Panc1 (cell line): ENCODE measurements around the gene PITX1. TPM values are rescaled to one million over a fixed set of nuclear protein-coding genes. Genes with fewer than 3 reads are reported as not detected.

Experiments used
- ATAC-seq: fragments of 200-7000 bp; cut with Tn5 transposase; 2 replicates; pipeline ENCODE4 v1.9.1; 2020; ENCODE audit warnings: mild to moderate bottlenecking, moderate library complexity
- BruUV-seq: library from RNA; stranded (reverse); fragments of 400-500 nt; replicated peaks from 2 replicates; lab custom pipeline; 2021; lab: Mats Ljungman, UMichigan
- CTCF ChIA-PET: fragments of 300-600 bp; sonication (Branson Sonifier 250); formaldehyde crosslinking; loops from one replicate; lab custom pipeline; 2022; ENCODE audit warnings: antibody characterized with exemption; lab: Charles Lee
- POLR2A ChIA-PET: fragments of 300-600 bp; sonication (Branson Sonifier 250); formaldehyde crosslinking; loops from one replicate; lab custom pipeline; 2022; ENCODE audit warnings: antibody characterized with exemption; lab: Charles Lee
- DNase-seq: peaks from one replicate; pipeline ENCODE4 v3.0.0-alpha.2; 2010; ENCODE audit warnings: low read depth, low spot score
- H3K27ac ChIP-seq: 2 replicates; pipeline ENCODE4 v1.5.1; 2011; ENCODE audit warnings: mild to moderate bottlenecking, low read length, inconsistent platforms
- H3K27me3 ChIP-seq: fragments of 200-500 bp; sonication (Bioruptor generic); 2 replicates; pipeline ENCODE4 v1.6.0; 2014; ENCODE audit warnings: low read length, inconsistent platforms; ENCODE audit not compliant: control insufficient read depth, insufficient read depth
- H3K36me3 ChIP-seq: fragments of 200-500 bp; sonication (Bioruptor generic); 2 replicates; pipeline ENCODE4 v1.5.1; 2014; ENCODE audit warnings: inconsistent platforms, mild to moderate bottlenecking, low read length, moderate library complexity; ENCODE audit not compliant: control insufficient read depth, insufficient read depth
- H3K4me1 ChIP-seq: 2 replicates; pipeline ENCODE4 v1.5.1; 2011; ENCODE audit warnings: inconsistent platforms, mild to moderate bottlenecking, low read length, moderate library complexity; ENCODE audit not compliant: control insufficient read depth, insufficient read depth
- H3K4me3 ChIP-seq, 2 experiments: 2 replicates each; pipeline ENCODE4 v1.5.1; 2011 to 2012; ENCODE audit warnings: low read depth in 2 of 2, low read length in 2 of 2, mild to moderate bottlenecking in 2 of 2, inconsistent platforms in 1 of 2, moderate library complexity in 1 of 2
- H3K9me3 ChIP-seq: fragments of 200-500 bp; sonication (Bioruptor generic); 2 replicates; pipeline ENCODE4 v1.5.1; 2014; ENCODE audit warnings: low read depth, mild to moderate bottlenecking, inconsistent platforms, low read length, moderate library complexity; ENCODE audit not compliant: control insufficient read depth, insufficient read depth
- POLR2AphosphoS5 ChIP-seq: IDR thresholded peaks from 2 replicates; pipeline ENCODE4 v1.6.1; 2012; ENCODE audit warnings: mild to moderate bottlenecking, low read depth, low read length, moderate library complexity
- SIN3A ChIP-seq: IDR thresholded peaks from 2 replicates; pipeline ENCODE4 v1.6.1; 2012; ENCODE audit warnings: low read depth, mild to moderate bottlenecking, low read length, moderate library complexity, borderline replicate concordance; ENCODE audit not compliant: insufficient read depth
- TCF7L2 ChIP-seq: IDR thresholded peaks from 2 replicates; pipeline ENCODE4 v1.6.1; 2011; ENCODE audit warnings: mild to moderate bottlenecking, low read depth, low read length, inconsistent platforms
- in situ Hi-C: cut with HindIII; loops from 2 replicates; pipeline ENCODE4 v1.10.0; 2016; ENCODE audit warnings: low sequenced_read_pairs, low pct_unique_long_range_greater_than_20kb
- intact Hi-C: fragments of 100-400 bp; cut with micrococcal nuclease; formaldehyde crosslinking; loops from one replicate; pipeline ENCODE4 v1.10.0; 2022; ENCODE audit not compliant: unreplicated experiment
- total RNA-seq: library from RNA; stranded (reverse); gene quantifications from one replicate; pipeline ENCODE4 v1.2.1, GENCODE V29; 2021; ENCODE audit not compliant: unreplicated experiment
- TF ChIP-seq, protein P1 (sequence below), 2 experiments: IDR thresholded peaks; 2 replicates each; pipeline ENCODE4 v1.6.1; 2011 to 2012; ENCODE audit warnings: low read depth in 2 of 2, control low read depth in 1 of 2, low read length in 1 of 2, mild to moderate bottlenecking in 1 of 2, moderate library complexity in 1 of 2; ENCODE audit not compliant: insufficient read depth in 1 of 2
- TF ChIP-seq, protein P2 (sequence below): fragments of 450-650 bp; IDR thresholded peaks from 2 replicates; pipeline ENCODE4 v1.5.1; 2017; ENCODE audit warnings: mild to moderate bottlenecking

The PITX1 gene
- total RNA-seq, 1 experiment from 2014 or later = 41.5 TPM

DNA sequence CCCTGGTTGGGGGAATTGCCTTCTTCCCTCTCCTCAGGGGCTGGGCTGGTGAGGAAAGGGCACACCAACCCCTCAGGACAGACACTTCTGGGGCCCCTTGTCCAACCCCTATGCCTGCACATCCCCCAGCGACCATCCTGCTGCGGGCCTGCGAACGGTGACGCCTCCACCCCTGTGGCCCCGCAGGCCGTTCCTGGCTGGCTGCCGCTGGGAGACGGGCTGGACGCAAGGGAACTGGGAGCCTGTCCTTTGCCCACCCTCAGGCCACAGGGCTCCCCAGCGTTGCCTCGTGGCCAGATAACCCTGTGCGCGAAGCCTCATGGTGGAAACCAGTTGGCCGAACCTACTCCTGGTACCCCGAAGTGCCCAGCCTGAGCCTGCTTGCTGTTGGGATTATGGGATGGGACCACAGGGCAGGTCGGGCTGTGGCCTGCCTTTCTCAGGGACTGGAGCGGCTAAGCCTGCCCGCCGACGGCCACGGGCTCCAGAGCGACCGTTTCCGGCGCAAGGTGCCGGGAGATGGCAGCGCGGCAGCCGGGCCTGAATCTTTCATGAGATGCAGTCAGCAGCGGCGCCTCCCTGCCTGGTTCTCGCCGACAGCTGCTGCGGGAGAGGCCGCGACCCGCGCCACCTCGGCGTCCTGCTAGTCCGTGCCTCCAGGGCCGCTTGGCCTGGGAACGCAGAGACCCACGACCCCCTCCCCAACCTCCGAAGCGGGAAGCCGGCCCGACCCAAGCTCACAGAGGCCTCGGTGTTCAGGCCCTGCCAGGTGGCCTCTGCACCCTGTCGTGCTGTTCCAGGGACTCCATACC, 6.5 kb upstream of the PITX1 start:
- Histone ChIP-seq H3K27me3 (no peaks in the 10 kb centered on the region; the same call in 1 of the 2 replicates), H3K4me1 (peaks cover 3% of the 10 kb centered on the region; the same call in 1 of the 2 replicates), H3K4me3 (no peak overlapping the region), H3K36me3 (no peaks in the 10 kb centered on the region), H3K27ac (no peak overlapping the region), H3K9me3 (no peaks in the 10 kb centered on the region)
- ATAC-seq = no peak
- in situ Hi-C loops = no loop called here
- no peak for DNase-seq
- intact Hi-C loops = no loop called here
- TF ChIP-seq, protein P1, sequence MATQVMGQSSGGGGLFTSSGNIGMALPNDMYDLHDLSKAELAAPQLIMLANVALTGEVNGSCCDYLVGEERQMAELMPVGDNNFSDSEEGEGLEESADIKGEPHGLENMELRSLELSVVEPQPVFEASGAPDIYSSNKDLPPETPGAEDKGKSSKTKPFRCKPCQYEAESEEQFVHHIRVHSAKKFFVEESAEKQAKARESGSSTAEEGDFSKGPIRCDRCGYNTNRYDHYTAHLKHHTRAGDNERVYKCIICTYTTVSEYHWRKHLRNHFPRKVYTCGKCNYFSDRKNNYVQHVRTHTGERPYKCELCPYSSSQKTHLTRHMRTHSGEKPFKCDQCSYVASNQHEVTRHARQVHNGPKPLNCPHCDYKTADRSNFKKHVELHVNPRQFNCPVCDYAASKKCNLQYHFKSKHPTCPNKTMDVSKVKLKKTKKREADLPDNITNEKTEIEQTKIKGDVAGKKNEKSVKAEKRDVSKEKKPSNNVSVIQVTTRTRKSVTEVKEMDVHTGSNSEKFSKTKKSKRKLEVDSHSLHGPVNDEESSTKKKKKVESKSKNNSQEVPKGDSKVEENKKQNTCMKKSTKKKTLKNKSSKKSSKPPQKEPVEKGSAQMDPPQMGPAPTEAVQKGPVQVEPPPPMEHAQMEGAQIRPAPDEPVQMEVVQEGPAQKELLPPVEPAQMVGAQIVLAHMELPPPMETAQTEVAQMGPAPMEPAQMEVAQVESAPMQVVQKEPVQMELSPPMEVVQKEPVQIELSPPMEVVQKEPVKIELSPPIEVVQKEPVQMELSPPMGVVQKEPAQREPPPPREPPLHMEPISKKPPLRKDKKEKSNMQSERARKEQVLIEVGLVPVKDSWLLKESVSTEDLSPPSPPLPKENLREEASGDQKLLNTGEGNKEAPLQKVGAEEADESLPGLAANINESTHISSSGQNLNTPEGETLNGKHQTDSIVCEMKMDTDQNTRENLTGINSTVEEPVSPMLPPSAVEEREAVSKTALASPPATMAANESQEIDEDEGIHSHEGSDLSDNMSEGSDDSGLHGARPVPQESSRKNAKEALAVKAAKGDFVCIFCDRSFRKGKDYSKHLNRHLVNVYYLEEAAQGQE (IDR thresholded peaks at IDR 0.05; ENCODE audit: insufficient read depth in 1 of 2, low read depth in 2 of 2, low read length in 1 of 2) = no peak
- TF ChIP-seq TCF7L2 = no peak
- no peak for TF ChIP-seq SIN3A
- TF ChIP-seq, protein P2, sequence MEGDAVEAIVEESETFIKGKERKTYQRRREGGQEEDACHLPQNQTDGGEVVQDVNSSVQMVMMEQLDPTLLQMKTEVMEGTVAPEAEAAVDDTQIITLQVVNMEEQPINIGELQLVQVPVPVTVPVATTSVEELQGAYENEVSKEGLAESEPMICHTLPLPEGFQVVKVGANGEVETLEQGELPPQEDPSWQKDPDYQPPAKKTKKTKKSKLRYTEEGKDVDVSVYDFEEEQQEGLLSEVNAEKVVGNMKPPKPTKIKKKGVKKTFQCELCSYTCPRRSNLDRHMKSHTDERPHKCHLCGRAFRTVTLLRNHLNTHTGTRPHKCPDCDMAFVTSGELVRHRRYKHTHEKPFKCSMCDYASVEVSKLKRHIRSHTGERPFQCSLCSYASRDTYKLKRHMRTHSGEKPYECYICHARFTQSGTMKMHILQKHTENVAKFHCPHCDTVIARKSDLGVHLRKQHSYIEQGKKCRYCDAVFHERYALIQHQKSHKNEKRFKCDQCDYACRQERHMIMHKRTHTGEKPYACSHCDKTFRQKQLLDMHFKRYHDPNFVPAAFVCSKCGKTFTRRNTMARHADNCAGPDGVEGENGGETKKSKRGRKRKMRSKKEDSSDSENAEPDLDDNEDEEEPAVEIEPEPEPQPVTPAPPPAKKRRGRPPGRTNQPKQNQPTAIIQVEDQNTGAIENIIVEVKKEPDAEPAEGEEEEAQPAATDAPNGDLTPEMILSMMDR = no peak
- no peak for TF ChIP-seq POLR2AphosphoS5
- ChIA-PET POLR2A (no interaction called here), CTCF (no interaction called here)
- no TSS peak for BruUV-seq

DNA sequence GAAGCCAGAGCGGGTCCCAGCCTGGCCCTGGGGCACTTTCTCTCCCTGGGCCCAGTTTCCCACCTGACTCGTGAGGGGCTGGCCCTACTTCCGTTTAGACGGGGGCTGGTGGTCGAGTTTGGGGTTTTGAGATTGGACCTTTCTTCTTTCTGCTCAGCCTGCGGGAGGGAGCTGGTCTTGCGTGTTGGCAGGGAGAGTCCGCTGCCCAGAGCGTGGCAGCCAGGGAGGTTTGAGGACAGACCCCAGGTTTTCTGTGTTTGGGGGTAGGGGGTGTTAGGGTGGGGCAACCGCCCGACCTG, 6.0 kb upstream of the PITX1 start:
- H3K9me3 ChIP-seq = no peaks in the 10 kb centered on the region
- TF ChIP-seq SIN3A (no peak), POLR2AphosphoS5 (no peak), TCF7L2 (no peak)
- TF ChIP-seq, protein P2 = no peak
- TF ChIP-seq, protein P1 (IDR thresholded peaks at IDR 0.05; ENCODE audit: insufficient read depth in 1 of 2, low read depth in 2 of 2, low read length in 1 of 2) = no peak
- intact Hi-C loops (no loop called here), in situ Hi-C loops (no loop called here)
- no peak overlapping the region for H3K4me3 ChIP-seq
- no TSS peak for BruUV-seq
- H3K27me3 ChIP-seq = no peaks in the 10 kb centered on the region; the same call in 1 of the 2 replicates
- H3K36me3 ChIP-seq = no peaks in the 10 kb centered on the region
- no peak for DNase-seq
- H3K4me1 ChIP-seq = peaks cover 7% of the 10 kb centered on the region
- ATAC-seq = no peak
- H3K27ac ChIP-seq = no peak overlapping the region
- ChIA-PET POLR2A (no interaction called here), CTCF (no interaction called here)
